Measurements from ENCODE around the gene CAPN14.

The CAPN14 gene

GRCh38 chr2:31138037-31138962 lies 79.0 kb downstream of the CAPN14 start, which contains the start of gene GALNT14:
Gene GALNT14 (minus strand): TSS chr2:31138440. CDS start chr2:31138086, 354 bp downstream.
- peak; percentile 60 for DNase-seq

- DNase-seq: no peak
These were observed 79.9 kb downstream of the CAPN14 start for GRCh38 chr2:31137211-31138036.

- DNase-seq: no peak
These were observed 80.6 kb downstream of the CAPN14 start for GRCh38 chr2:31136732-31137131.

- no peak for DNase-seq
These were observed 81.3 kb downstream of the CAPN14 start for GRCh38 chr2:31136000-31136399.

- no peak for DNase-seq
These were observed 82.8 kb downstream of the CAPN14 start for GRCh38 chr2:31134480-31134879.

DNA sequence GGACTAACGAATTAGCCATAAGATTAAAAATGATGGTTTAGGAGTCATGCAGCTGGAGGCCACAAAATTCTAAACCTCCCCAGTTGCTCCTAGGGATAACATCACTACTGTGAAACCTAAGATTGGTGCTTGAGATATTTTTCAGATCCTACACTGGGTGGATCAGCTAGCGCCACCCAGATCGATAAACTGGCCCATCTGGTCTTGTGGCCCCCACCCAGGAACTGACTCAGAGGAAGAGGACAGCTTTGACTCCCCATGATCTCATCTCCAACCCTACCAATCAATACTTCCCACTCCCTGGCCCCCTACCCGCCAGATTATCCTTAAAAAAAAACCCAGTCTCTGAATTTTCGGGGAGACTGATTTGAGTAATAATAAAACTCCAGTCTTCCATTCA lies 84.5 kb downstream of the CAPN14 start:
- no peak for DNase-seq

- no peak for DNase-seq
These were observed 85.4 kb downstream of the CAPN14 start for GRCh38 chr2:31131871-31132270.

GRCh38 chr2:31129375-31130171 lies 87.7 kb downstream of the CAPN14 start:
- DNase-seq: no peak

DNA sequence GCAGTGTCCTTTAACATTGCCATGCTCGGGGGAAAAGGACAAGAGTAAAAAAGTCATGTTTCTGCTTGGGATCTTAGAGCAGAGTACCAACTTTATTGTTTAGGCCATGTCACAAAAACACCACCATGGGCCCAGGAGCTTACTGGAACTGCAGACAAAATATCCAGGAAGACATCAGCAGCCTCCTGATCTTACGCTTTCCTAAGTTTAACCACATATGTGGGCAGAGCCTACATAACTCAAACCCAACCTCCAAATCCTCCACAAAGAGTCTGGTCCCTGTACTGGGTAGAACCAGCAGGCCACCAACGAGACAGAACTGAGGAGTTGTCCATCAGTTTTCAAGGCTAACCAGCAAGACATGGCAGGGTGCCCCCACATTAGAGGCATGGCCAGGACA lies 89.4 kb downstream of the CAPN14 start:
- DNase-seq: peak; percentile 5

DNA sequence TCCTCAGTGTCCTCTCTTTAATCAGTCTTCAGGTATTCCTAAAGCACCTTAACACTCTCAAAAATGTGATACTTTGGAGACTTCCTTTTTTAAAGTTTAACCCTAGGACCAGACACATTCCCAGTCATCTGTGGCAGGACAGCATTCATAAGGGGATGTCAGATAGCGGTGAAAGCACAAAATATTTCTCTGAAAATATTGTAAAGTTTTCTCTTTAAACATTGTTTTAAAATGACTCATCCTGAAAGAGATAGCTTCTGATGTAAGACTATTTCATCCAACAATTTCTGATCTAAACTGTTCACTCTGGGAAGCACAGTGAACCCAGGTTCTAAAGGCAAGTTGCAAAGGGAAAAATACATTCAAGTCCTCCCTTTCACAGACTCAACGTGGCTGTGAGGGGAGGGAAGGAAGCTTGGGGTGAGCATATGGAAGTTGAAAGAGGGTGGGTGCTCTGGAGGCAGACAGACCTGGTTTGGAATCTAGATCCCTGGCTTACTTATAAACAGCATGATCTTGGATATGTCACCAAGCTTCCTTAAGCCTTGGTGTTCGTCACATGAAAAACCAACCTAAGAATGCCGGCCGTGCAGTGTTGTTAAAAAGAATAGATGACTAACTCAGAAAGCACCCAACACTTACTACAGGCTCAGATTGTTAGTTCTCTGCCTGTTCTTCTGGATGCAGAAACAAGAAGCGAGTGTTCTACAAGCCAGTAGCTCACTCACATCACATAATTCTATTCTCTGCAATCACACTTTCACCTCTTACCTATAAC lies 91.2 kb downstream of the CAPN14 start:
- DNase-seq: no peak

GRCh38 chr2:31124904-31125303 lies 92.4 kb downstream of the CAPN14 start:
- no peak for DNase-seq
